Astrocyte (in vitro differentiated cells and primary cell): Measurements from ENCODE around the gene CPOX.

Experiments used
- EZH2 ChIP-seq: IDR thresholded peaks from 2 replicates; pipeline ENCODE4 v1.6.1; 2012; ENCODE audit warnings: mild to moderate bottlenecking, low read length, inconsistent platforms; ENCODE audit not compliant: insufficient read depth
- TF ChIP-seq, protein P1 (sequence below): IDR thresholded peaks from 2 replicates; pipeline ENCODE4 v1.5.1; 2011; ENCODE audit warnings: low read depth, mild to moderate bottlenecking, inconsistent platforms, low read length, moderate library complexity; ENCODE audit not compliant: insufficient read depth

DNA sequence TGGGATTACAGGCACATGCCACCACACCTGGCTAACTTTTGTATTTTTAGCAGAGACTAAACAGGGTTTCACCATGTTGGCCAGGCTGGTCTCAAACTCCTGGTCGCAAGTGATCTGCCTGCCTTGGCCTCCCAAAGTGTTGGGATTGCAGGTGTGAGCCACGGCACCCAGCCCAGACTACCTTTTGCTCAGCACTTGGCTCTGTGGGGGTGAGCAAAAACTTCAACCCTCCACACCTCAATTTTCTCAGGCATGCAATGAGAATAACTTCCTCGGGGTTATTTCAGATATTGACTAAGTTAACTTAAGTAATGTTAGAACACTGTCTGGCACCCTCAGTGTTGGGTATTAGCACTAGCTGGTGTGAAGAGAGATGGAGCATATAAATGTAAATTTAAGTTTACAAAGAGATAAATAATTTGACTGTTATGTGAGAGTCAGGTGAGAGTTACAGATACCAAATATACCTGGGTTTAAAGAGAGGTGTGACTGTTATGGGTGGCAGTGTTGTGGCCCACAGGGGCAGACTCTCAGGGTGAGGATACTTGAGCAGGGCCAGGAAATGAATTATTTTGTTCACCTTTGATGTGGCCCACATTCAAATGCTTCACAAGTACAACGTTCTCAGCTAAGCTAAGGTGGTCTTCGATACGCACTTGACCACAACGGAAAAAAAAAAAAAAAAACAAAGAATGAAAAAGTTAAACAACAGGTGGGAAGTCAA, 29.0 kb downstream of the CPOX start:
- TF ChIP-seq, protein P1, sequence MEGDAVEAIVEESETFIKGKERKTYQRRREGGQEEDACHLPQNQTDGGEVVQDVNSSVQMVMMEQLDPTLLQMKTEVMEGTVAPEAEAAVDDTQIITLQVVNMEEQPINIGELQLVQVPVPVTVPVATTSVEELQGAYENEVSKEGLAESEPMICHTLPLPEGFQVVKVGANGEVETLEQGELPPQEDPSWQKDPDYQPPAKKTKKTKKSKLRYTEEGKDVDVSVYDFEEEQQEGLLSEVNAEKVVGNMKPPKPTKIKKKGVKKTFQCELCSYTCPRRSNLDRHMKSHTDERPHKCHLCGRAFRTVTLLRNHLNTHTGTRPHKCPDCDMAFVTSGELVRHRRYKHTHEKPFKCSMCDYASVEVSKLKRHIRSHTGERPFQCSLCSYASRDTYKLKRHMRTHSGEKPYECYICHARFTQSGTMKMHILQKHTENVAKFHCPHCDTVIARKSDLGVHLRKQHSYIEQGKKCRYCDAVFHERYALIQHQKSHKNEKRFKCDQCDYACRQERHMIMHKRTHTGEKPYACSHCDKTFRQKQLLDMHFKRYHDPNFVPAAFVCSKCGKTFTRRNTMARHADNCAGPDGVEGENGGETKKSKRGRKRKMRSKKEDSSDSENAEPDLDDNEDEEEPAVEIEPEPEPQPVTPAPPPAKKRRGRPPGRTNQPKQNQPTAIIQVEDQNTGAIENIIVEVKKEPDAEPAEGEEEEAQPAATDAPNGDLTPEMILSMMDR = no peak
- no peak for TF ChIP-seq EZH2
